B cell (primary cell): ENCODE results near the gene SAMD1. TPM values are rescaled to one million over a fixed set of nuclear protein-coding genes. Genes with fewer than 3 reads are reported as not detected.

ENCODE experiments used
- ATAC-seq: fragments of 200-7000 bp; cut with Tn5 transposase; one replicate; pipeline ENCODE4 v1.10.0; 2021; ENCODE audit warnings: low read depth, mild to moderate bottlenecking, moderate number of reproducible peaks, moderate library complexity
- CTCF ChIA-PET: fragments of 350-600 bp; sonication (Branson Sonifier 250); formaldehyde crosslinking; loops from one replicate; lab custom pipeline; 2021; ENCODE audit warnings: antibody characterized with exemption, inconsistent platforms; lab: Charles Lee
- POLR2A ChIA-PET: fragments of 350-600 bp; sonication (Branson Sonifier 250); formaldehyde crosslinking; loops from one replicate; lab custom pipeline; 2021; ENCODE audit warnings: antibody characterized with exemption; lab: Charles Lee
- DNase-seq: peaks from one replicate; pipeline ENCODE4 v3.0.0; 2013
- H2AFZ ChIP-seq: 2 replicates; pipeline ENCODE4 v1.6.1; 2012; ENCODE audit warnings: mild to moderate bottlenecking, low read depth, low read length; ENCODE audit not compliant: insufficient read depth, poor library complexity, severe bottlenecking
- H3K27ac ChIP-seq, 2 donors: 1 replicate in 1 of 2; 2 replicates in 1 of 2; pipeline ENCODE4 v1.5.1; 2012 to 2013; ENCODE audit warnings: low read length in 2 of 2, mild to moderate bottlenecking in 2 of 2, moderate library complexity in 1 of 2
- H3K27me3 ChIP-seq, 4 experiments: fragments of 200-600 bp in 1 of 4; sonication (generic) in 1 of 4; replicated peaks in 1 of 4; 1 replicate in 2 of 4; 2 replicates in 2 of 4; pipeline versions ENCODE4 v1.6.1 to v1.7.0; 2013 to 2016; ENCODE audit warnings: low read length in 3 of 4, mild to moderate bottlenecking in 2 of 4, mixed read lengths in 1 of 4, moderate library complexity in 1 of 4; ENCODE audit not compliant: insufficient read depth in 4 of 4, control insufficient read depth in 3 of 4; ENCODE audit errors: control extremely low read depth in 1 of 4
- H3K36me3 ChIP-seq, 2 experiments: replicated peaks in 1 of 2; 1 replicate in 1 of 2; 2 replicates in 1 of 2; pipeline versions ENCODE4 v1.6.1 to v1.7.1; 2013; ENCODE audit warnings: low read length in 1 of 2; ENCODE audit not compliant: insufficient read depth in 2 of 2, control insufficient read depth in 1 of 2; ENCODE audit errors: control extremely low read depth in 1 of 2, extremely low read depth in 1 of 2
- H3K4me1 ChIP-seq, 2 donors: fragments of 200-600 bp in 1 of 2; sonication (generic) in 1 of 2; 1 replicate in 1 of 2; 2 replicates in 1 of 2; pipeline versions ENCODE4 v1.5.1 to v1.6.1; 2013 to 2017; ENCODE audit warnings: low read length in 2 of 2; ENCODE audit not compliant: control insufficient read depth in 2 of 2, insufficient read depth in 2 of 2
- H3K4me2 ChIP-seq: replicated peaks from 2 replicates; pipeline ENCODE3; 2012; ENCODE audit warnings: mild to moderate bottlenecking, low read depth, low read length; ENCODE audit not compliant: poor library complexity, severe bottlenecking
- H3K4me3 ChIP-seq, 5 experiments: fragments of 200-600 bp in 1 of 5; sonication (generic) in 1 of 5; 1 replicate in 3 of 5; 2 replicates in 2 of 5; pipeline versions ENCODE4 v1.5.1 to v1.7.0; 2011 to 2016; ENCODE audit warnings: low read length in 4 of 5, mild to moderate bottlenecking in 4 of 5, low read depth in 2 of 5, control low read depth in 1 of 5, moderate library complexity in 1 of 5; ENCODE audit not compliant: insufficient read depth in 1 of 5; ENCODE audit errors: control extremely low read depth in 1 of 5, extremely low read depth in 1 of 5
- H3K79me2 ChIP-seq: fragments of 200-600 bp; sonication (generic); one replicate; pipeline ENCODE4 v1.6.0; 2016; ENCODE audit warnings: low read length; ENCODE audit not compliant: control insufficient read depth, insufficient read depth
- H3K9ac ChIP-seq: fragments of 200-600 bp; sonication (generic); 2 replicates; pipeline ENCODE4 v1.6.1; 2017; ENCODE audit warnings: mild to moderate bottlenecking, low read length, moderate library complexity
- H3K9me3 ChIP-seq, 3 donors: one replicate each; pipeline versions ENCODE4 v1.6.1 to v1.7.1; 2013; ENCODE audit warnings: low read length in 2 of 3; ENCODE audit not compliant: control insufficient read depth in 2 of 3, insufficient read depth in 1 of 3; ENCODE audit errors: control extremely low read depth in 1 of 3
- H4K20me1 ChIP-seq: 2 replicates; pipeline ENCODE4 v1.6.0; 2012; ENCODE audit warnings: mild to moderate bottlenecking, low read length; ENCODE audit not compliant: insufficient read depth, control insufficient read depth, poor library complexity, severe bottlenecking
- H3K27ac Mint-ChIP-seq: one replicate; pipeline ENCODE4 v1.8.0; 2021; ENCODE audit warnings: mixed read lengths
- H3K27me3 Mint-ChIP-seq: one replicate; pipeline ENCODE4 v1.8.0; 2021; ENCODE audit warnings: mixed read lengths
- H3K4me1 Mint-ChIP-seq: one replicate; pipeline ENCODE4 v1.8.0; 2021; ENCODE audit warnings: mixed read lengths
- H3K4me3 Mint-ChIP-seq: one replicate; pipeline ENCODE4 v1.8.0; 2021; ENCODE audit warnings: mixed read lengths
- H3K9me3 Mint-ChIP-seq: one replicate; pipeline ENCODE4 v1.8.0; 2022; ENCODE audit warnings: mixed read lengths; ENCODE audit not compliant: insufficient read depth
- CTCF ChIP-seq: fragments of 200-600 bp; IDR thresholded peaks from one replicate; pipeline ENCODE4 v1.8.0; 2022; ENCODE audit warnings: antibody characterized with exemption, mild to moderate bottlenecking
- EZH2 ChIP-seq: IDR thresholded peaks from 2 replicates; pipeline ENCODE4 v1.6.1; 2012; ENCODE audit warnings: borderline replicate concordance, low read depth, mild to moderate bottlenecking, moderate library complexity, low read length; ENCODE audit not compliant: insufficient read depth, poor library complexity, severe bottlenecking
- WGBS: methylation state at CpG from one replicate; pipeline ENCODE4 v1.1.5; 2013; ENCODE audit warnings: missing lambda C conversion rate; ENCODE audit not compliant: insufficient coverage; 5-methylcytosine and 5-hydroxymethylcytosine counted together
- intact Hi-C: fragments of 100-400 bp; cut with micrococcal nuclease; formaldehyde crosslinking; loops from one replicate; pipeline ENCODE4 v1.10.0; 2022
- polyA plus RNA-seq: library from polyadenylated mRNA; depleted of rRNA; stranded (reverse); fragments of >200 nt; gene quantifications from 2 replicates; pipeline ENCODE4 v1.2.3, GENCODE V29; 2012
- total RNA-seq, 2 donors: library from RNA; stranded (reverse); fragments of 120-200 nt in 1 of 2; gene quantifications; 1 replicate in 1 of 2; 2 replicates in 1 of 2; pipeline versions ENCODE4 v1.2.3 to v1.2.4, GENCODE V29; 2013 to 2022

The SAMD1 gene
- total and polyA plus RNA-seq, 2 donors (not counting 1 experiment from before 2014, with no cell fraction given): 17.4 to 39.2 TPM

GRCh38 chr19:14050512-14050911 lies 40.0 kb downstream of the SAMD1 start:
- H3K4me1 ChIP-seq: no peaks in the 10 kb centered on the region
- H3K9me3 ChIP-seq: peaks cover 0 to 11% (median 2%) of the 10 kb centered on the region in 3 donors
- WGBS: 100% methylated on average over 4 of the region's 4 CpGs
- peaks cover 9 to 47% of the 10 kb centered on the region in 2 experiments for H3K36me3 ChIP-seq
- no peaks in the 10 kb centered on the region for H3K79me2 ChIP-seq
- no peaks in the 10 kb centered on the region for H3K9me3 Mint-ChIP-seq
- DNase-seq (no peak), ATAC-seq (no peak)
- no peaks in the 10 kb centered on the region for H3K27me3 ChIP-seq
- H4K20me1 ChIP-seq: peaks cover 20% of the 10 kb centered on the region
- H3K27ac Mint-ChIP-seq: no peak overlapping the region
- no peaks in the 10 kb centered on the region for H3K27me3 Mint-ChIP-seq
- no peak overlapping the region for H3K9ac ChIP-seq
- H2AFZ ChIP-seq: no peak overlapping the region
- POLR2A ChIA-PET: interaction anchor here (0.7 kb wide), 1 partner anchor 168 kb away, joined by 9 read pairs; no protein-coding TSS in a partner anchor
- intact Hi-C loops: no loop called here
- H3K4me1 Mint-ChIP-seq: no peaks in the 10 kb centered on the region
- H3K4me3 Mint-ChIP-seq: no peak overlapping the region
- H3K4me3 ChIP-seq: no peak overlapping the region
- H3K27ac ChIP-seq: no peak overlapping the region
- no peak overlapping the region for H3K4me2 ChIP-seq
- CTCF ChIA-PET: interaction anchor here (0.7 to 1.1 kb wide), 2 partner anchors 18 to 1298 kb away, joined by 4 read pairs; no protein-coding TSS in a partner anchor
- TF ChIP-seq EZH2: no peak
- no peak for TF ChIP-seq CTCF

- H3K9ac ChIP-seq: no peak overlapping the region
- peaks cover 20% of the 10 kb centered on the region for H4K20me1 ChIP-seq
- TF ChIP-seq EZH2 (no peak), CTCF (peak; percentile 95)
- H3K4me1 ChIP-seq: no peaks in the 10 kb centered on the region
- H3K4me2 ChIP-seq: no peak overlapping the region
- WGBS: 84% methylated on average over 3 of the region's 8 CpGs
- no peak overlapping the region for H2AFZ ChIP-seq
- CTCF ChIA-PET: interaction anchor here (0.6 to 3.0 kb wide), 41 partner anchors 7 to 933 kb away, joined by 3 to 29 read pairs (median 4); partner anchors contain the start of genes IL27RA and MISP3
- no peaks in the 10 kb centered on the region for H3K27me3 ChIP-seq
- peaks cover 9 to 56% of the 10 kb centered on the region in 2 experiments for H3K36me3 ChIP-seq
- intact Hi-C loops: loop anchor here (1.0 kb wide), 1 partner anchor 142 kb away; the partner anchor contains the start of genes BRME1 and CC2D1A
- no peaks in the 10 kb centered on the region for H3K4me1 Mint-ChIP-seq
- POLR2A ChIA-PET: interaction anchor here (0.5 to 0.7 kb wide), 2 partner anchors 24 to 260 kb away, joined by 3 to 5 read pairs; partner anchors contain the start of gene MISP3
- H3K9me3 ChIP-seq: peaks cover 0 to 9% (median 2%) of the 10 kb centered on the region in 3 donors
- H3K4me3 ChIP-seq: no peak overlapping the region
- H3K79me2 ChIP-seq: no peaks in the 10 kb centered on the region
- H3K27me3 Mint-ChIP-seq: no peaks in the 10 kb centered on the region
- H3K9me3 Mint-ChIP-seq: no peaks in the 10 kb centered on the region
- no peak overlapping the region for H3K27ac Mint-ChIP-seq
- H3K27ac ChIP-seq: no peak overlapping the region
- no peak overlapping the region for H3K4me3 Mint-ChIP-seq
- ATAC-seq (peak; percentile 92), DNase-seq (peak; percentile 80)
Observed at GRCh38 chr19:14048443-14049153, 42.0 kb downstream of the SAMD1 start.
